ENCODE data around the gene MLLT3.

The MLLT3 gene

GRCh38 chr9:20549053-20549452 lies 73.2 kb downstream of the MLLT3 start:
- no peak for DNase-seq
- no peak for TF ChIP-seq CTCF (IDR thresholded peaks at IDR 0.05; ENCODE audit: low read depth, low read length)
- no peaks in the 10 kb centered on the region for H3K27me3 ChIP-seq (ENCODE audit: insufficient read depth, low read depth, severe bottlenecking)
- no peak overlapping the region for H3K27ac ChIP-seq
- H3K9me3 ChIP-seq (ENCODE audit: severe bottlenecking) = no peaks in the 10 kb centered on the region
- no peaks in the 10 kb centered on the region for H3K36me3 ChIP-seq
- no peak overlapping the region for H3K4me3 ChIP-seq (ENCODE audit: low read depth, low read length)

GRCh38 chr9:20545023-20545622 lies 77.2 kb downstream of the MLLT3 start:
- no peak overlapping the region for H3K27ac ChIP-seq
- peaks cover 4% of the 10 kb centered on the region for H3K9me3 ChIP-seq (ENCODE audit: severe bottlenecking)
- TF ChIP-seq CTCF (IDR thresholded peaks at IDR 0.05; ENCODE audit: low read depth, low read length) = no peak
- H3K27me3 ChIP-seq (ENCODE audit: insufficient read depth, low read depth, severe bottlenecking) = no peaks in the 10 kb centered on the region
- no peaks in the 10 kb centered on the region for H3K36me3 ChIP-seq
- DNase-seq = no peak
- H3K4me3 ChIP-seq (ENCODE audit: low read depth, low read length) = no peak overlapping the region

- TF ChIP-seq CTCF (IDR thresholded peaks at IDR 0.05; ENCODE audit: low read depth, low read length) = no peak
- DNase-seq = no peak
- no peaks in the 10 kb centered on the region for H3K27me3 ChIP-seq (ENCODE audit: insufficient read depth, low read depth, severe bottlenecking)
- H3K27ac ChIP-seq = no peak overlapping the region
- H3K4me3 ChIP-seq (ENCODE audit: low read depth, low read length) = no peak overlapping the region
- H3K36me3 ChIP-seq = no peaks in the 10 kb centered on the region
- H3K9me3 ChIP-seq (ENCODE audit: severe bottlenecking) = peaks cover 10% of the 10 kb centered on the region
These were observed 82.0 kb downstream of the MLLT3 start for GRCh38 chr9:20540169-20540863.

- Histone ChIP-seq H3K27ac (no peak overlapping the region), H3K36me3 (no peaks in the 10 kb centered on the region), H3K9me3 (ENCODE audit: severe bottlenecking) (peaks cover 10% of the 10 kb centered on the region), H3K4me3 (ENCODE audit: low read depth, low read length) (no peak overlapping the region), H3K27me3 (ENCODE audit: insufficient read depth, low read depth, severe bottlenecking) (no peaks in the 10 kb centered on the region)
- no peak for DNase-seq
- no peak for TF ChIP-seq CTCF (IDR thresholded peaks at IDR 0.05; ENCODE audit: low read depth, low read length)
These were observed 83.3 kb downstream of the MLLT3 start for GRCh38 chr9:20538956-20539355.

- DNase-seq = no peak
- TF ChIP-seq CTCF (IDR thresholded peaks at IDR 0.05; ENCODE audit: low read depth, low read length) = no peak
- peaks cover 10% of the 10 kb centered on the region for H3K9me3 ChIP-seq (ENCODE audit: severe bottlenecking)
- no peaks in the 10 kb centered on the region for H3K36me3 ChIP-seq
- H3K4me3 ChIP-seq (ENCODE audit: low read depth, low read length) = no peak overlapping the region
- H3K27ac ChIP-seq = no peak overlapping the region
- no peaks in the 10 kb centered on the region for H3K27me3 ChIP-seq (ENCODE audit: insufficient read depth, low read depth, severe bottlenecking)
These were observed 84.2 kb downstream of the MLLT3 start for GRCh38 chr9:20538092-20538491.

Data from WERI-Rb-1 (cell line).